HPDE6-E6E7 (cell line): ENCODE data around the gene SNX27.
"Not testable (repeated sequence)": the region's sequence is repeated elsewhere in the genome, so short reads cannot be mapped to it uniquely, and the experiment has no call there.

ENCODE experiments used
- DNase-seq: peaks from one replicate; pipeline ENCODE4 v3.0.0; 2011; ENCODE audit warnings: missing footprints; ENCODE audit errors: extremely low spot score

SNX27 gene

DNA sequence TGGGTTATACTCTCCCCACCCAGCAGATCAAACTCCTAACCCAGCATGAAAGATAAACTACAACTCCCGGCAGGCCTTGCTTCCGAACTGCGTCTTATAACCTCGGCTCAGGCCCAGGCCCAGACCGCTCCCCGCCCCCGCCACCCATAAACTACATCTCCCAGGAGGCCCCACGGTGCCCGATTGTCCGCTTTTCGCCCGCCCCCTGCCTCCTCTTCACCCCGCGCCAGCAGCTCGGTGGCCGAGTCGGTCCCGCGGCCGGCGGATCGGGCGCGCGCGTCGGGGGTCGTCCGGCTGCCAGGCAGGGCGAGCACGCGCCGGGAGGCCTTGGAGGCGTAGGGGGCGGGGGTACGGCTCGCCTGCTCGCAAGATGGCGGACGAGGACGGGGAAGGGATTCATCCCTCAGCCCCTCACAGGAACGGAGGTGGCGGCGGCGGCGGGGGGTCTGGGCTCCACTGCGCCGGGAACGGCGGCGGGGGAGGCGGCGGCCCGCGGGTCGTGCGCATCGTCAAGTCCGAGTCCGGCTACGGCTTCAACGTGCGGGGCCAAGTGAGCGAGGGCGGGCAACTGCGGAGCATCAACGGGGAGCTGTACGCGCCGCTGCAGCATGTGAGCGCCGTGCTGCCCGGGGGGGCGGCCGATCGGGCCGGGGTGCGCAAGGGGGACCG lies at the start of gene SNX27:
TSS of gene SNX27 (plus strand) at position 219 of the 669 bp plus-strand sequence. CDS start at position 371, 152 bp downstream.
- DNase-seq = peak; percentile 91

DNA sequence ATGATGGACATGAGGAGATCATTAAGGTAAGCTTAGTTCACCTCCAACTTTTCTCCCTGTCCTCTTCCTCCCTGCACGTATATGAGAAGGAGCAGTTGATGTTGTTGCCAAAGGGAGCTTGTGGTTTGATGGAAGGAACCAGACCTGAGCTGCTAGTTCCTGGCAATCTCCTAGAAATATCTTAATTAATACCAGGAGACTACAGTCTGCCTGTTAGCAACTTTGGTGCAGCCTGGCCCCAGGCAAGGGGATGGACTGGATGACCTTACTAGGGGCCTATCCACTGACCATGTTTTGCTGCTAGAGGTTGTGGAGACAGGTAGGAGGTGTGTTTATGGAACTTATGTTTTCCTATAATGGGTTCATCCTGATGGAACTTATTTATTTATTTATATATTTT lies 49.2 kb upstream of the SNX27 start:
- no peak for DNase-seq

DNA sequence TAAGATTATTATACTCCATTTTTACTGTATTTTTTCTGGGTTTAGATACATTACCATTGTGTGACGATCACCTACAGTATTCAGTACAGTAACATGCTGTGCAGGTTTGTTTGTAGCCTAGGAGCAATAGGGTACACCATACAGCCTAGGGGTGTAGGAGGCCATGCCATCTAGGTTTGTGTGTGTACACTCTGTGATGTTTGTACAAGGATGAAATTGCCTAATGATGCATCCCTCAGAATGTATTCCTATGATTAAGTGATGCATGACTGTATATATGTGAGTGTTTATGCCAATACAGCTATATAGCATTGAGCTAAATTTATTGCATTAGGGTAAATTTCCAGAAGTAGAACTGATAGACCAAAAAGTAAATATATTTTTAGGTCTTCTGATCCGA lies 48.5 kb upstream of the SNX27 start:
- no peak for DNase-seq

DNA sequence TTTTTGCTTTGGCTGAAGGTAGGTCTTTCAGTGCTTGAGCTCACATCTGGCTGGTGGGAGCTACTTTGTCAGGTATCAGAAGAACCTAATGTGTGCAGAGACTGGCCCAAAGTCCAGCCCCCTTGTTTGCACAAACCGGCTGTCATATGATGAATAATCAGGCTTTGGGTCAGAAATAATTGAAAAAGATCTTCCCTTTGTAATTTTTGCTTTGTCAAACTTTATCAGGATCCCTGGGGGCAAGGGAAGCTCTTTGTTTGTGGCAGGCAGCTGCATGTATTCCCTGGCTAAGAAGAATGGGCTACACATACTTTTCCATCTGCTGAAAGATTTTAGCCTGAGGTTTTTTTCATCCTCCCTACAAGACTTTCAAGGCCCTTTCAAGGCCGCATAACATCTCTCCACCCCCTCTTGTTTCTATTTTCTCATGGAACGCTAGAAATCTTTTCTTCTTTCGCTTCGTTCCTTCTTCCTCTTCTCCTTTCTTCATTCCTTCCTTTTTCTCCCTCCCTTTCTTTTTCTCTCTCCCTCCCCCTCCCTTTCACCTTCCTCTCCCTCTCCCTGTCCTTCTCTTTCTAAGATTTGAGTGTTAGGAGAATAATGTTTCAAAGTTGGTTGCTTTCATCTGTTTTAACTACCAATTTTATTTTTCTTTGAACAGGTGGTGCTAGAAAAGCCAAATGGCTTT lies 46.2 kb upstream of the SNX27 start:
- no peak for DNase-seq

DNA sequence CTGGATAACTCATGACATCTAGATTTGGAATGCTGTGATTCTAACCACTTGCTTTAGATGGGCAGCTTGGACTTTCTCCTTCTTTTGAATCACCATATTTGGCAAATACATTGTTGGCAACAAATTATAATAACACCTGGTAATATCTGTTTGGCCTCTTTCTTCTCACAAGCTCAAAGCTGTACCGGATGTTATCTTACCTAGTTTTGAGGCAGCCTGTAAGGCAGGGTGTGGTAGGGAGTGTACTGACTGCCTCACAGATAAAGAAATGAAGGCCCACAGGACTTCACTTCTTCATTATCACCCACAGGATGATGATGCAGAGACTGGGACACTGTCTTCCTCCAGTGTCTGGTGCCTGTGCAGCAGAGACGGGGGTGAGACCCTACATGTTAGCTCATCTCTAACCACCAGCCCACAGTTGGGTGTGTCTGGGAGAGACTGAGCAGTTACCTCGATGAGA lies 43.2 kb upstream of the SNX27 start:
- no peak for DNase-seq

DNA sequence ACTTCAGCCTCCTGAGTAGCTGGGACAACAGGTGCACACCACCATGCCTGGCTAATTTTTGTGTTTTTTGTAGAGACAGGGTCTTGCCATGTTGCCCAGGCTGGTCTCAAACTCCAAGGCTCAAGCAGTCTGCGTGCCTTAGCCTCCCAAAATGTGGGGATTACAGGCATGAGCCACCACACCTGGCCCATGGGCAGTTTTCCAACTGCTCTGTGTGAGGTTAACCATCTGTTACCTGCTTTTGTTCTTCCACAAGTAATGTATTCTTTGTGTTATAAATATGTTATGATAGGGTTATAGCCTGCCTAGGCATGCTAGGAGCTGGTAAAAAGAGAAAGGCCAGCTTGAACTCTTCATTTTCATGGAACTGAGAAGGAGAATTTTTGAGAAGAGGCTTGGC lies 41.0 kb upstream of the SNX27 start:
- DNase-seq = no peak

DNA sequence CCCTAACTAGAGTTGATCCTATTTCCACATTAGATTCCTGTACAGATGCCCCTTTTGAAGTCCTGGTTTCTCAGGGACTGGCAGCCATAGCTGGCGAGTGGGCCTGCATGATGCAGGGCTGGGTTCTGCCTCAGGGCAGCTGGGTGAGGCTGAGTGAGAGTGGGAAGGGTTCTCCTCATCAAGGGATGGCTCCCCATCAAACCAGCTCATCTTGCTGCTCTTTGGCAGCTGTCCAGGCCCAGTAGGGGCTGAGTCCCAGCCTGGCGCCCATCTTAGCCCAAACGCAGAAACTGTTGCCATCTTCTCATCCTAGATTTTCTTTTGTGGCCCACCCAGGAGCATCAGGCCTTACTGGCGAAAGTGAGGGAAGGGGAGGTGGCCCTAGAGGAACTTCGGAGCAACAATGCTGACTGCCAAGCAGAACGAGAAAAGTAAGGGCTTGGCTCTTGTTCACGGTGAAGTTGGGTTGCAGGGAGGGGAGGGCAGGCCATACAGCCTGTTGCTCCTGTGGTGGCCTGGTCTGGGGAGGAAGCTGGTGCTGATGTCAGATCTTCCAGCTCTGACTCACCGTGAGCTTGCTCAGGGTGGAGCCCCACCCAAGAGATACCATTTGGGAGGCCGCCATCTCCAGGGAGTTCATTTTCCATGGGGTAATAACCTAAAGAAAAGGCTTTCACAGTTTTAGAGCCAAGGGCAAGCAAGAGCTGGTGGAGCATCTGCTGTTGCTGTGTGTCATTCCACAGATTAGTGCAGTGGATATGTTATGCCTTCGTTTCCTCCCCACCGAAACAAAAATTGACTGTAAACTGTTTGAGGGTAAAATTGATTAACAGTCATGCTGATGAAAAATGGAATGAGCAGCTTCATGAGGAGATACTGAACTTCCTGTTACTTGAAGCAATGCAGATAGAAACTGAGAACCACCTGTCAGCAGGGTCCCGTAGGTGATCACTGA lies 37.0 kb upstream of the SNX27 start:
- DNase-seq = peak; percentile 71

DNA sequence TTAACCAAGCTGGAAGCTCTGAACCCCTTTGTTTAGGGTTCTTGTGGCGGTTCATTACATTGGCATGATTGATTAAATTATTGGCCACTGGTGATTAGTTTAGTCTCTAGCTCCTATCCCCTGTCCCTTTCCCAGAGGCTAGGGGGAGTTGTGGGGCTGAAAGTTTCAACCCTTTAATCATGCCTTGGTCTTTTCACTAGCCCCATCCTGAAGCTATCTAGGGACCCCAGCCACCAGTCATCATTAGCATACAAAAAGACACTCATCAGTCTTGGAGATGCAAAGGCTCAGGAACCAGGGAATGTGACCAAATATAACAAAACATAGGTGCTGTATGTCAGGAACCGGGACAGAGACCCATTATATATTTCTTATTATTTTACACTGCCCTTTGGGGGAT lies 34.7 kb upstream of the SNX27 start:
- no peak for DNase-seq

DNA sequence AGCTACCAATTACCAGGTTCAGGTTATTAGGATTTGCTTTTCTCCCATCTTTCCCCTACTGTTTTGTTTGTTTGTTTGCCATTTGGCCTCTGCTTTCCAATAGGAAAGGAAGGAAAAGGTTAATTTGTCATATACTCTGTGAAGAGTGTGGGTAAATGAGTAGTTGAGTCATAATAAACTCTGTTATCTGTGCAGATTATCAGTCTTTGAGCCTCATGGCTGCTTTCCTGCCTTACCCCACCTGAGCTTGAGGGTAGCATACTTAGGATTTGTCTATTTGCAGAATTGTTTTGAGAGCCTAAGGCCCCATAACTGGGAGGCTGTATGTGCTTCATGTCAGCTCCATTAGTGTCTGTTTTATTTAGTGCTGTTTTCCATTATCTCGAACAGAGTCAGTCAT lies 32.9 kb upstream of the SNX27 start:
- DNase-seq = no peak

DNA sequence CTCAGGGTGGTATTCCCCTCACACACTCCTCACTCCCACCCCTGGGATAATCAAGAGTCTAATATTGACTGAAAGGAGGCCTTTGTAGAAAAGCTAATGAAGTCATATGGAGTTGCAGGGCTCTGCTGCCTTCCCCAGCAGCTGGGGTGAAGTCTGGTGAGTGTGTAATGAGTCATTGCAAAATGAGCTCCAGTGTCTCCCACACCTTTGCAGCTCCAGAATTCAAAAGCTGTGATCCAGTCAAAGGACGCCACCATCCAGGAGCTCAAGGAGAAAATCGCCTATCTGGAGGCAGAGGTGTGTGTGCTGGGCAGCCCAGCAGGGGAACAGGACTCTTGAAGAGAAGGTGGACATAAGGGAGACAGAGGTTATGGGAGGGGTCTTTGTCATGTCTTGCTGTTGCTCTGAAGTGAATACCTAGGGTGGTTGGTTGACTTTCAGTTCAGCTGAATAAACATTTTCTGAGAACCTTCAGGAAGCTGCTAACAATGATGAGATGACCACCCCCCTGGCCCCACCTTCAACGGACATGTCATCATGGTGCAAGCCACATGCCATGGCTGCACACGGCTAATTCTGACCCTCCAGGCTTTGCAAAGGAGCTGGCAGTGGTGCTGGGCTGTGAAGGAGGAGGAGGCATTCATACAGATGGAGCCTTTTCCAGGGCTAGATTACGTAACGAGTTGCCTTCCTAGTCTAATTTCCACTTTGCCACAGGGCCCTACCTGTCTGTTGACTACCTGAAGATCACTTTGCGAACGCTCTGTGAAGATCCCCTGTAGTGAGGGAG lies 32.2 kb upstream of the SNX27 start:
- peak; percentile 88 for DNase-seq

DNA sequence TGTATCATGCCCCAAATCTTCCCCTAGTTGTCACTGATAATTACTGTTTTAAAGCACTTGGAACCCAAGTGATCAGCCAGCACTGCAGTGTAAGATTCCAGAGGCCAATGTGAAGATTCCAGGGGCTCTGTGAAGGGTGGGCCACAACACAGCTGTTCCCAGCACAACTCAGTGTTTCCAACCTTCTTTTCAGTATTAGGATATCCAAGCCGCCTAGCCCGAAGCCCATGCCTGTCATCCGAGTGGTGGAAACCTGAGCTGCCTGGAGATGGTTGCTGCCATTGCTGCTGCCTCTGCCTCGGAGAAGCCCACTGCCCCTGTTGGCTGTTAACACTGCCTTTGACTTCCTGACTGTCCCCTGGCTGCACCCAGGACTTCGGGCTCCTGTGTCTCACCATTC lies 30.4 kb upstream of the SNX27 start:
- DNase-seq = no peak

DNA sequence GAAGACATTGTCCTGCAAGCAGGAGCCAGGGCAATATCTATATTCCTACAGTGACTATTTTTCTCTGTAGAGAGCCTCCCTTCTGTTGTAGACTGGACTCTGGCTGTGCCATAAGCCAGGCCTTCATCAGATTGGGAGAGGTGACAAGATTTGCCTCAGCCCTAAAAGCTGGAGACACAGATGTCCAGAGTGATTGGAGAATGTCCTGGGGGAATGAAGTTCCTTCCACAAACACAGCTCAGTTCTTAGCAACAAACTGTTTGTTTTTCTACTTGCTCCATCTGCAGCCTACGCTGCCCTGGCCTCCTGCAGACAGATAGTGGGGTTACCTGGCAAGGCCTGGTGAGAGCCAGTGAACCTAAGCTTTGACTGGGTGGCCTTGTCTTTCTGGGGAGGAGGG lies 29.9 kb upstream of the SNX27 start:
- no peak for DNase-seq

DNA sequence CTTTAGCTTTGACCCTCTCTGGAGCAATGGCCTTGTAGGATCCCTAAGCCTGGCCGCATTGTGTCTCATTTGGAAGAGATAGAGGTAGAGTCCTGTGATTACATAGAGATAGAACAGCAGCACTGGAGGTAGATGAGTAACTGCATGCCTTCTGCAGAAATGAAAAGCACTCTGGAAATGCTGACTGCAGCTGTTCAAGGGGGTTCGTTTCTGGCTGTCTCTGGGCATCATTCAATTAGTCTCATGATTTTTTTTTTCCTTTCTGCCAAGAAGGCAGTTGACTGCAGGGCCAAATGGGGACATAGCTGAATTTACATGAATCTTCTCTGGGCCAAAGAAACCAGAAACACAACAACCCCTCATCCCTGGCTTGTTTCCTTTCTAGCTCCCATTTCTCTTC lies 28.1 kb upstream of the SNX27 start:
- no peak for DNase-seq

DNA sequence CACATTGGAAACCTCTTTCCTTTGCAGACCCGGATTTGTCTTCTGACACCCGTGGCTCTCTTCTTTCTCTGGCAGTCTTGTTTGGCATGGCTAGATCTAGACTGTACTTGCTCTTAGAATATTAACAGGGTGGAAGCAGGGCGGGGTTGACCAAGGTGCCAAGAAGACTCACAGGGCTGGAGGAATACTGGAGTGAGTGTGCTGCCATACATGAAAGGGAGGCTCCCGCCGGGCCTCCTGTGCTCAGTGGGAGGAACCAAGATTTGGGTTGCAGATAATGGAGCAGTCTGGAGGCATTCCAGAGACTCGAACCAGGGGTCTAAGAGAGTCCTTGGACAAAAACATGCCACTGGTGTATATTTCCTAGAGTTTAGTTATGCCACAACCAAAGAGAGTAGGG lies 27.6 kb upstream of the SNX27 start:
- DNase-seq = no peak

DNA sequence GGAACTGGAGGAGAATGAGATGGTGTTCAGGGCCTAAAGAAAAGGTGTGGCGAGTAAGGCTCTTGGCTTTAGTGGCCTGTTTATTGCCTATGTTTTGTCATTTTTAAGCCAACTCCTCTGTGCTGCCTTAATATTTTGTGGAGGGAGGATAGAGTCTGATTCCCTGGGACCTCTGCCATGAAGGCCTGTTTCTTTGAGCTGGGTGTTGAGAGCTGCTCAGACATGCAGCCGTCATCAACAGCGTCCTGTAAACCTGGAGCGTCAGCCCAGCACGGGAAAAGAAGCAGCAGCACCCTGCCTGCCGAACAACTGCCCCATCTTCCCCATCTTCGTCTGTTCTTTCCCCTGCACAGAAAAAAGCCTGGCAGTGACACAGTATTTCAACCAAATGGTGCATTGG lies 27.1 kb upstream of the SNX27 start:
- no peak for DNase-seq

DNA sequence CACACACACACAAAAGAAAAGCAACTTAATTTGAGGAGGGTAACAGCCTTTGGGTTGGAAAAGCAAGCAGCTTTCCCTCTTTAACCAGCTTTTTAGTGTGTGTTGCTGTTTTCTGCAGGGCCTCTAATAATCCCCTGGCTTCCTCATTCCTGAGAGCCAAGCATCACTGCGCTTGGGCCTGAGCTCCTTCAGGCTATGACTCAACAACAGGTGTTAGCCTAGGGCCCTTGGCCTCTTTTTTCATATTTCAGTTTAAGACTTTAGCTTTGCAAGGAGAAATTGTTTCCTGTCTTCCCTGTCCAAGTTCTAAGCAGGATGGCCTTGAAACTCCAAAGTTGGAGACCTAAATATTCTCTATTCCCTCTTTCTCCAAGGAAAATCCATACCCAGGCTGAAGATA lies 26.2 kb upstream of the SNX27 start:
- DNase-seq = peak; percentile 72

DNA sequence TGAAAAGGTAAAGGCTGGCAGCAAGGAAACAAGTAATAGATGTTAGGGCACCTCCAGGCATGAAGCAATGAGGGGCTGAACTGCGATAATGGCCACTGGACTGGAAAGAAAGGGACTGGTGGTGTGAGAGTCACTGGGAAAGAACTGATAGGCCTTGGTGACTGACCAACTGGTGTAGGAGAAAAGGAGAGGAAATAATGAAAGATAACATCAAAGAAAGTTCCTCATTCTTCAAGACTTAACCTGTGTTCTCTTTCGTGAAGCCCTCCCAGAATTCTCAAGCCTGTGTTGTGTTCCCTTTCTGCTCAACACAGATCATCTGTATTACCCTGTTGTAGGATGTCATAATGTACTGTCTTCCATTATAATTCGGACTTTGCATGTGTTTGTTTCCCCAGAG lies 20.9 kb upstream of the SNX27 start:
- DNase-seq = no peak

DNA sequence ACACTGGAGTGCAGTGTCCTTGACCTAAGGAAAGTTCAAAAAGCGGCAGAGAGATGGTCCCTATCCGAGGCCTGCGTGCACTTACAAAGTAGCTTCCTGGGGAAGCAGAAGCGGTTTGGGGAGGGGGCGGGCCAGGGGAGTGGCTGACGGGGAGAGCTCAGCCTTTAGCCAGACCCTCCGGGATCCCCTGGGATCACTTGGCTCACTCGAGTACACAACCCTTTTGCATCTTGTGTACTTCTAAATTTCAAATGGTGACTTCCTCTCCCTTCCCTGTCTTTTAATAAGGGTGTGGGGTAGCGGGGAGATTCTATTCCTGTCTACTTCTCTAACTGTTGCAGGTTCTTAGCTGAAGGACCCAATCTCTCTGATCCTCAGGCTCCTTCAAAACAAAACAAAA lies 18.1 kb upstream of the SNX27 start:
- DNase-seq = no peak

DNA sequence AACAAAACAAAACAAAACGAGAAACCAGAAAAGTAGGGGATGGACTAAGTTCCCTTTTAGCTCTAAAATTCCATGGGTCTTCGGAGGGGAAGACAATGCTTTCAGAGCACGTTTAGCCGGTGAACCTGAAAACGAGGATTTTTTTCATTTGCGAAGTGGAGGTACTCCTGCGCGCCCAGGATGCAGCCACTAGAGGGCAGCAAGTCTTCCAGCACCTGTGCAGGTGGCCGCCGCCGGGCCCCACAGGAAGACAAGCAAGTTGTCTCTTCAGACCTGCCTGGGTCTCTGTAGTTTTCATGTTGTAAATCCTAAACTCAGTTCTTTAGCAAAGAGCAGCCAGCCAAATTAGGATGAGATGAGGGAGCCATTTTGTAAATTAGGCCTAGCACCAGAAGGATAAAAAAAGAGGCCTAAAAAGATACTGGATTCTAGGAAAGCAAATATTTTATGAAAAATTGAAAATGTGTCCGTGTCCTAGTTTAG lies 17.7 kb upstream of the SNX27 start:
- peak; percentile 70 for DNase-seq

DNA sequence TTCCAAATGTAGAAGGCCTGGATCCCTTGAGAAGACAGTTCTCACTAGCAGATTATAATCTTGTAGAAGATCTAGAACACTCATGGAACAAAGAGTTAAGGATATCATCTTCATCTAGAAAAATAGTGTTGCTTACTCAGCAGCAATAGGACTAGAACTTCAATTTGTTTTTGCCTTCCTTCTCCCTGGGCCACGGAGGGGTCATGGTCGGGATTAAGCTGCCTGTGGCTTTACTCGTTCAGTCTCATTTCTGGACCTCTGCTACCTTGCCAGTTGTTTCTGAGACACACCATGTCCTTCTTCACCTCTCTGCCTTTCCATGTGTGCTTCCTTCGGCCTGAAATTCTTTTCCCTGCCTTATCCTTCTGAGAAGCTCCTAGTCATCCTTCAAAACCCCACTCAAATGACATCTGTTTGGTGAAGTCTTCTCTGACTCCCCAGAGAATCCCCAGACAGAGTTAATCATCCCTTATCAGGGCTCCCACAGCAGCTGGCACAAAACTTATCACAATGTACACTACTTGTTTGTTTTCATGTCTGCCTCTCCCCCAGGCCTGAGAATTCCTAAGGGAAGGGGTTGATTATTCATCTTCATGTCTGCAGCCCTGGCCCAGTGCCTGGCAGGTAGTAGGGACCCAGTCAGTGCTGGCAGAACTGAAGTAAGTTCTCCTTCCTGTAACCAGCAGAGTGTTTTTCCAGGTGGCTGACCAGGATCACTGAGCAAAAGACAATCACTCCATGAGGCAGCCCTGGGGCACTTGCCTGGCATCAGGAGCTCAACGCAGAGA lies 15.5 kb upstream of the SNX27 start:
- DNase-seq = no peak

DNA sequence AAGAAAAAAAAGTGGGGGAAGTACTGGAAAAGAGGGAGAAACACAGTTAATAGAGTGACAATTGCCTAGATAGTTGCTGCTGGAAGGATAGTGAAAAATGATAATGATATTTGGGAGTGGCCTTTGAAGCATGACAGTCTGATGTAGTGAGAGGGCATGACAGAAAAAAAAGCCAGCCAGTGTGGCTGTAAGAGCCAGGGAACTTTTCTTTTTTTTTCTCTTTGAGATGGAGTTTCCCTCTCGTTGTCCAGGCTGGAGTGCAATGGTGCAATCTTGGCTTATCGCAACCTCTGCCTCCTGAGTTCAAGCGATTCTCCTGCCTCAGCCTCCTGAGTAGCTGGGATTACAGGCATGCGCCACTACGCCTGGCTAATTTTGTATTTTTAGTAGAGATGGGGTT lies 9.3 kb upstream of the SNX27 start:
- not testable (repeated sequence) for DNase-seq
